Measurements from ENCODE around the gene FTHL17.

DNA sequence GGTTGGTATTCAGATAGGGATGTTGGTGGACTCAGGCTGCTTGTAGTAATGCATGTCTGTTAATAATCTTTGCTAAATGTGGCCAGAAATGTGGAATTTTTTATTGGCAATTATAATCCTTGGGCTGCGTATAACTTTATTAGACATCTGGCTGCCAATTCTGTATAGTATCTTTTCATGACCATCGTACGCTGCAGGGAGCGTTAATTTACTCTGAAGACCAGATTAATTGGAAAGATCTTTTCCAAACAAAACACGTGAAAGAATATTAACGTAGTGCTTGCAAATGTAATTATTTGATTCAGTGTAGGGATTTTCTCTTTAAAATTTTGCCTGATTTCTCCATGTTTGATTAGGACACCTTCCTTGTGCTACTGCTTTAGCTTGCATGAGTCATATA is 38.8 kb upstream of the FTHL17 start:
- TF ChIP-seq, protein P1, sequence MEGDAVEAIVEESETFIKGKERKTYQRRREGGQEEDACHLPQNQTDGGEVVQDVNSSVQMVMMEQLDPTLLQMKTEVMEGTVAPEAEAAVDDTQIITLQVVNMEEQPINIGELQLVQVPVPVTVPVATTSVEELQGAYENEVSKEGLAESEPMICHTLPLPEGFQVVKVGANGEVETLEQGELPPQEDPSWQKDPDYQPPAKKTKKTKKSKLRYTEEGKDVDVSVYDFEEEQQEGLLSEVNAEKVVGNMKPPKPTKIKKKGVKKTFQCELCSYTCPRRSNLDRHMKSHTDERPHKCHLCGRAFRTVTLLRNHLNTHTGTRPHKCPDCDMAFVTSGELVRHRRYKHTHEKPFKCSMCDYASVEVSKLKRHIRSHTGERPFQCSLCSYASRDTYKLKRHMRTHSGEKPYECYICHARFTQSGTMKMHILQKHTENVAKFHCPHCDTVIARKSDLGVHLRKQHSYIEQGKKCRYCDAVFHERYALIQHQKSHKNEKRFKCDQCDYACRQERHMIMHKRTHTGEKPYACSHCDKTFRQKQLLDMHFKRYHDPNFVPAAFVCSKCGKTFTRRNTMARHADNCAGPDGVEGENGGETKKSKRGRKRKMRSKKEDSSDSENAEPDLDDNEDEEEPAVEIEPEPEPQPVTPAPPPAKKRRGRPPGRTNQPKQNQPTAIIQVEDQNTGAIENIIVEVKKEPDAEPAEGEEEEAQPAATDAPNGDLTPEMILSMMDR (IDR thresholded peaks at IDR 0.05; ENCODE audit: borderline replicate concordance, extremely low read depth, low read length, poor library complexity, severe bottlenecking) = no peak
- TF ChIP-seq EZH2 (IDR thresholded peaks at IDR 0.05; ENCODE audit: borderline replicate concordance, low read depth, low read length, severe bottlenecking) = no peak

Measured in DND-41 (cell line).